GM12878 (cell line): ENCODE data around the gene SLC6A9. TPM values are rescaled to one million over a fixed set of nuclear protein-coding genes. Genes with fewer than 3 reads are reported as not detected.

Experiments
- ATAC-seq: fragments of 200-7000 bp; cut with Tn5 transposase; 3 replicates; pipeline ENCODE4 v1.9.1; 2020; ENCODE audit warnings: mild to moderate bottlenecking, moderate library complexity
- BruUV-seq: library from RNA; stranded (reverse); fragments of 400-500 nt; replicated peaks from 2 replicates; lab custom pipeline; 2021; lab: Mats Ljungman, UMichigan
- CTCF ChIA-PET: fragments of 300-600 bp; sonication (Branson Sonifier 250); formaldehyde crosslinking; extraction: SDS; loops from one replicate; lab custom pipeline; 2021; ENCODE audit warnings: inconsistent platforms; lab: Yijun Ruan, JAX
- POLR2A ChIA-PET: fragments of 350-600 bp; formaldehyde crosslinking; extraction: SDS; loops from one replicate; lab custom pipeline; 2021; ENCODE audit warnings: inconsistent platforms; lab: Charles Lee
- RAD21 ChIA-PET: fragments of 300-600 bp; sonication (Branson Sonifier 250); formaldehyde crosslinking; loops from one replicate; lab custom pipeline; 2023; ENCODE audit warnings: antibody characterized with exemption; ENCODE audit not compliant: unreplicated experiment; lab: Charles Lee
- SMC1A ChIA-PET: fragments of 300-600 bp; sonication (Branson Sonifier 250); formaldehyde crosslinking; loops from one replicate; lab custom pipeline; 2023; ENCODE audit not compliant: unreplicated experiment, uncharacterized antibody; lab: Charles Lee
- DNase-seq: peaks from one replicate; pipeline ENCODE4 v3.0.0-alpha.2; 2011; ENCODE audit warnings: low read depth, low spot score
- FAIRE-seq: peaks from 3 replicates; lab custom pipeline; 2011; peaks lifted over from hg19 to GRCh38; lab: Jason Lieb, UNC
- H2AFZ ChIP-seq: 2 replicates; pipeline ENCODE4 v1.6.0; 2011; ENCODE audit warnings: low read depth, low read length, control low read depth; ENCODE audit not compliant: control insufficient read depth
- H3K27ac ChIP-seq: 2 replicates; pipeline ENCODE4 v1.5.1; 2011; ENCODE audit warnings: control low read depth; ENCODE audit not compliant: control insufficient read depth, insufficient read depth
- H3K27me3 ChIP-seq, 2 experiments: replicated peaks in 1 of 2; 2 replicates each; pipeline versions ENCODE4 v1.6.0 to v1.6.1; 2011; ENCODE audit warnings: low read length in 1 of 2; ENCODE audit not compliant: control insufficient read depth in 2 of 2, insufficient read depth in 2 of 2
- H3K36me3 ChIP-seq, 2 experiments: 2 replicates each; pipeline ENCODE4 v1.5.1; 2011; ENCODE audit warnings: low read length in 1 of 2; ENCODE audit not compliant: control insufficient read depth in 2 of 2, insufficient read depth in 2 of 2
- H3K4me1 ChIP-seq: 2 replicates; pipeline ENCODE4 v1.6.1; 2011; ENCODE audit warnings: mild to moderate bottlenecking, low read length, moderate library complexity, mixed read lengths; ENCODE audit not compliant: control insufficient read depth, insufficient read depth
- H3K4me2 ChIP-seq: 2 replicates; pipeline ENCODE4 v1.6.0; 2011; ENCODE audit warnings: control low read depth; ENCODE audit not compliant: control insufficient read depth, insufficient read depth
- H3K4me3 ChIP-seq: fragments of 200-600 bp; sonication (generic); 2 replicates; pipeline ENCODE4 v1.5.1; 2016
- H3K79me2 ChIP-seq: 2 replicates; pipeline ENCODE4 v1.6.0; 2011; ENCODE audit warnings: low read length; ENCODE audit not compliant: control insufficient read depth, insufficient read depth
- H3K9ac ChIP-seq: 2 replicates; pipeline ENCODE4 v1.8.0; 2011; ENCODE audit warnings: low read length, control low read depth, mixed read lengths; ENCODE audit not compliant: control insufficient read depth, insufficient read depth
- H3K9me3 ChIP-seq: replicated peaks from 3 replicates; pipeline ENCODE4 v1.5.1; 2011; ENCODE audit warnings: mild to moderate bottlenecking, low read length; ENCODE audit not compliant: control insufficient read depth, insufficient read depth
- H4K20me1 ChIP-seq: 2 replicates; pipeline ENCODE4 v1.6.0; 2011; ENCODE audit not compliant: control insufficient read depth, insufficient read depth
- BMI1 ChIP-seq: fragments of 450-650 bp; IDR thresholded peaks from 2 replicates; pipeline ENCODE4 v1.6.1; 2016; ENCODE audit warnings: mild to moderate bottlenecking, moderate library complexity, borderline replicate concordance
- CHD4 ChIP-seq: fragments of 200-600 bp; sonication (generic); IDR thresholded peaks from 2 replicates; pipeline ENCODE4 v1.6.1; 2016; ENCODE audit warnings: mild to moderate bottlenecking
- LARP7 ChIP-seq: fragments of 450-650 bp; IDR thresholded peaks from 2 replicates; pipeline ENCODE4 v1.6.1; 2017; ENCODE audit warnings: mild to moderate bottlenecking
- RBBP5 ChIP-seq: fragments of 200-600 bp; sonication (generic); conservative IDR thresholded peaks from 2 replicates; pipeline ENCODE4 v1.6.1; 2016
- RCOR1 ChIP-seq: conservative IDR thresholded peaks from 2 replicates; pipeline ENCODE4 v1.6.1; 2012; ENCODE audit warnings: low read depth, low read length, improper control_type of control experiment
- SMARCA5 ChIP-seq: fragments of 450-650 bp; IDR thresholded peaks from 2 replicates; pipeline ENCODE4 v1.6.1; 2017; ENCODE audit warnings: mild to moderate bottlenecking
- SREBF1 ChIP-seq: IDR thresholded peaks from 2 replicates; pipeline ENCODE4 v1.6.1; 2012; ENCODE audit warnings: mild to moderate bottlenecking, low read length
- ZNF24 ChIP-seq: fragments of 450-650 bp; IDR thresholded peaks from 2 replicates; pipeline ENCODE4 v1.6.1; 2017; ENCODE audit warnings: antibody characterized with exemption, mild to moderate bottlenecking
- WGBS: methylation state at CpG from one replicate; pipeline ENCODE4 v1.1.6; 2016; ENCODE audit warnings: low lambda C conversion rate; ENCODE audit not compliant: insufficient replicate concordance, insufficient coverage; ENCODE audit errors: missing lambda C conversion rate; 5-methylcytosine and 5-hydroxymethylcytosine counted together
- in situ Hi-C: fragments of 300-500 bp; cut with MboI; formaldehyde crosslinking; loops from 9 replicates; pipeline ENCODE4 v1.14.3; 2018; ENCODE audit warnings: mixed read lengths
- intact Hi-C: fragments of 100-400 bp; cut with micrococcal nuclease; formaldehyde crosslinking; loops from one replicate; pipeline ENCODE4 v1.14.2; 2022; ENCODE audit not compliant: unreplicated experiment
- polyA plus RNA-seq, 11 experiments: library from polyadenylated mRNA; depleted of rRNA in 4 of 11; unstranded in 6 of 11; stranded (reverse) in 5 of 11; fragments of >200 nt; fragmentation: Nextera tagmentation in 4 of 11; fragmentation: Illumina TruSeq in 1 of 11; extraction: Ambion mirVana in 4 of 11; extraction: Trizol in 1 of 11; gene quantifications; 1 replicate in 1 of 11; 2 replicates in 10 of 11; pipeline versions ENCODE4 v1.2.1 to v1.2.3, GENCODE V29; 2011 to 2016; ENCODE audit warnings: inconsistent platforms in 2 of 11, missing spikeins in 2 of 11, low read depth in 1 of 11
- total RNA-seq, 4 experiments: library from RNA; depleted of rRNA in 3 of 4; stranded (reverse); fragments of >200 nt in 3 of 4; fragmentation: Illumina TruSeq in 1 of 4; extraction: Trizol in 1 of 4; gene quantifications; 2 replicates each; pipeline versions ENCODE4 v1.2.1 to v1.2.3, GENCODE V29; 2013 to 2021
- TF ChIP-seq, protein P1 (sequence below): fragments of 150-350 bp; IDR thresholded peaks from 2 replicates; pipeline ENCODE4 v1.6.1; 2016; ENCODE audit warnings: low read depth, low read length
- TF ChIP-seq, protein P2 (sequence below): fragments of 450-650 bp; IDR thresholded peaks from 2 replicates; pipeline ENCODE4 v1.6.1; 2016; ENCODE audit warnings: mild to moderate bottlenecking
- TF ChIP-seq, protein P3 (sequence below), 3 experiments: IDR thresholded peaks in 2 of 3; conservative IDR thresholded peaks in 1 of 3; 2 replicates each; pipeline ENCODE4 v1.5.1; 2011; ENCODE audit warnings: low read depth in 3 of 3, low read length in 3 of 3, mild to moderate bottlenecking in 3 of 3, control low read depth in 2 of 3, moderate library complexity in 2 of 3, inconsistent platforms in 1 of 3, mixed read lengths in 1 of 3; ENCODE audit not compliant: control insufficient read depth in 2 of 3, insufficient read depth in 1 of 3; ENCODE audit errors: extremely low read depth in 1 of 3

The SLC6A9 gene
- total and polyA plus RNA-seq, 10 of the 15 experiments (the other 5 are each of a cell fraction or from before 2014, with no cell fraction given), result 0.02 to 2.0 (median 0.63) TPM

DNA sequence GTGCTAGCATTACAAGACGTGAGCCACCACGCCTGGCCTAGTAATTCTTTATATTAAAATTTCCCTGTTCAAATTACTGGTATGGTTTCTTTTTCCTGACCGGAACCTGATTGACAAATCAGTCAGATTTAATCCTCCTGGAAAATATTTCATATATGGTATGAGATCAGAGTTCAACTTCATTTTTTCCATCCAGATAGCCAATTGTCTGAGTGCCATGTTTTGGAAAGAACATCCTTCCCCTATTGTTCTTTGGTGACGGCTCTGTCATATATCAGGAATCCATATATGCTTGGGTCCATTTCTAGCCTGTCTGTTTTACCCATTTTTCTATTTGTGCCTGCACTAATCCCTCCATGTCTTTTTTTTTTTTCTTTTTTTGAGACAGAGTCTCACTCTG, 48.3 kb upstream of the SLC6A9 start:
- DNase-seq, result no peak
- H4K20me1 ChIP-seq, result no peaks in the 10 kb centered on the region
- no peaks in the 10 kb centered on the region for H3K4me1 ChIP-seq
- intact Hi-C loops, result no loop called here
- no TSS peak for BruUV-seq
- H3K27ac ChIP-seq, result no peak overlapping the region
- H3K9me3 ChIP-seq, result no peaks in the 10 kb centered on the region
- ATAC-seq, result no peak
- TF ChIP-seq, protein P1, sequence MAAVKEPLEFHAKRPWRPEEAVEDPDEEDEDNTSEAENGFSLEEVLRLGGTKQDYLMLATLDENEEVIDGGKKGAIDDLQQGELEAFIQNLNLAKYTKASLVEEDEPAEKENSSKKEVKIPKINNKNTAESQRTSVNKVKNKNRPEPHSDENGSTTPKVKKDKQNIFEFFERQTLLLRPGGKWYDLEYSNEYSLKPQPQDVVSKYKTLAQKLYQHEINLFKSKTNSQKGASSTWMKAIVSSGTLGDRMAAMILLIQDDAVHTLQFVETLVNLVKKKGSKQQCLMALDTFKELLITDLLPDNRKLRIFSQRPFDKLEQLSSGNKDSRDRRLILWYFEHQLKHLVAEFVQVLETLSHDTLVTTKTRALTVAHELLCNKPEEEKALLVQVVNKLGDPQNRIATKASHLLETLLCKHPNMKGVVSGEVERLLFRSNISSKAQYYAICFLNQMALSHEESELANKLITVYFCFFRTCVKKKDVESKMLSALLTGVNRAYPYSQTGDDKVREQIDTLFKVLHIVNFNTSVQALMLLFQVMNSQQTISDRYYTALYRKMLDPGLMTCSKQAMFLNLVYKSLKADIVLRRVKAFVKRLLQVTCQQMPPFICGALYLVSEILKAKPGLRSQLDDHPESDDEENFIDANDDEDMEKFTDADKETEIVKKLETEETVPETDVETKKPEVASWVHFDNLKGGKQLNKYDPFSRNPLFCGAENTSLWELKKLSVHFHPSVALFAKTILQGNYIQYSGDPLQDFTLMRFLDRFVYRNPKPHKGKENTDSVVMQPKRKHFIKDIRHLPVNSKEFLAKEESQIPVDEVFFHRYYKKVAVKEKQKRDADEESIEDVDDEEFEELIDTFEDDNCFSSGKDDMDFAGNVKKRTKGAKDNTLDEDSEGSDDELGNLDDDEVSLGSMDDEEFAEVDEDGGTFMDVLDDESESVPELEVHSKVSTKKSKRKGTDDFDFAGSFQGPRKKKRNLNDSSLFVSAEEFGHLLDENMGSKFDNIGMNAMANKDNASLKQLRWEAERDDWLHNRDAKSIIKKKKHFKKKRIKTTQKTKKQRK, result no peak
- TF ChIP-seq RBBP5 (no peak), BMI1 (no peak), ZNF24 (no peak), LARP7 (no peak), CHD4 (no peak), SREBF1 (no peak), SMARCA5 (no peak), RCOR1 (no peak)
- TF ChIP-seq, protein P2, sequence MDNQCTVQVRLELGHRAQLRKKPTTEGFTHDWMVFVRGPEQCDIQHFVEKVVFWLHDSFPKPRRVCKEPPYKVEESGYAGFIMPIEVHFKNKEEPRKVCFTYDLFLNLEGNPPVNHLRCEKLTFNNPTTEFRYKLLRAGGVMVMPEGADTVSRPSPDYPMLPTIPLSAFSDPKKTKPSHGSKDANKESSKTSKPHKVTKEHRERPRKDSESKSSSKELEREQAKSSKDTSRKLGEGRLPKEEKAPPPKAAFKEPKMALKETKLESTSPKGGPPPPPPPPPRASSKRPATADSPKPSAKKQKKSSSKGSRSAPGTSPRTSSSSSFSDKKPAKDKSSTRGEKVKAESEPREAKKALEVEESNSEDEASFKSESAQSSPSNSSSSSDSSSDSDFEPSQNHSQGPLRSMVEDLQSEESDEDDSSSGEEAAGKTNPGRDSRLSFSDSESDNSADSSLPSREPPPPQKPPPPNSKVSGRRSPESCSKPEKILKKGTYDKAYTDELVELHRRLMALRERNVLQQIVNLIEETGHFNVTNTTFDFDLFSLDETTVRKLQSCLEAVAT, result no peak
- TF ChIP-seq, protein P3, sequence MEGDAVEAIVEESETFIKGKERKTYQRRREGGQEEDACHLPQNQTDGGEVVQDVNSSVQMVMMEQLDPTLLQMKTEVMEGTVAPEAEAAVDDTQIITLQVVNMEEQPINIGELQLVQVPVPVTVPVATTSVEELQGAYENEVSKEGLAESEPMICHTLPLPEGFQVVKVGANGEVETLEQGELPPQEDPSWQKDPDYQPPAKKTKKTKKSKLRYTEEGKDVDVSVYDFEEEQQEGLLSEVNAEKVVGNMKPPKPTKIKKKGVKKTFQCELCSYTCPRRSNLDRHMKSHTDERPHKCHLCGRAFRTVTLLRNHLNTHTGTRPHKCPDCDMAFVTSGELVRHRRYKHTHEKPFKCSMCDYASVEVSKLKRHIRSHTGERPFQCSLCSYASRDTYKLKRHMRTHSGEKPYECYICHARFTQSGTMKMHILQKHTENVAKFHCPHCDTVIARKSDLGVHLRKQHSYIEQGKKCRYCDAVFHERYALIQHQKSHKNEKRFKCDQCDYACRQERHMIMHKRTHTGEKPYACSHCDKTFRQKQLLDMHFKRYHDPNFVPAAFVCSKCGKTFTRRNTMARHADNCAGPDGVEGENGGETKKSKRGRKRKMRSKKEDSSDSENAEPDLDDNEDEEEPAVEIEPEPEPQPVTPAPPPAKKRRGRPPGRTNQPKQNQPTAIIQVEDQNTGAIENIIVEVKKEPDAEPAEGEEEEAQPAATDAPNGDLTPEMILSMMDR (IDR thresholded peaks at IDR 0.05 in 2 of 3, conservative IDR thresholded peaks at IDR 0.05 in 1 of 3; ENCODE audit: control insufficient read depth in 2 of 3, extremely low read depth in 1 of 3, insufficient read depth in 1 of 3, low read depth in 3 of 3, low read length in 3 of 3), result no peak
- in situ Hi-C loops, result no loop called here
- ChIA-PET SMC1A (interaction anchor here (0.6 kb wide), 1 partner anchor 33 kb away, joined by 3 read pairs; no protein-coding TSS in a partner anchor), RAD21 (no interaction called here), POLR2A (no interaction called here), CTCF (interaction anchor here (1.0 kb wide), 1 partner anchor 9 kb away, joined by 4 read pairs; no protein-coding TSS in a partner anchor)
- H3K27me3 ChIP-seq, result no peaks in the 10 kb centered on the region
- no peak overlapping the region for H3K9ac ChIP-seq
- 80% methylated on average over 4 of the region's 4 CpGs for WGBS
- no peak overlapping the region for H3K4me3 ChIP-seq
- H2AFZ ChIP-seq, result no peak overlapping the region
- no peak overlapping the region for H3K4me2 ChIP-seq
- FAIRE-seq, result no peak
- no peaks in the 10 kb centered on the region for H3K79me2 ChIP-seq
- no peaks in the 10 kb centered on the region for H3K36me3 ChIP-seq
